WERI-Rb-1 (cell line): ENCODE data around the gene RSPO4.

Experiments used
- DNase-seq: peaks from one replicate; pipeline ENCODE4 v3.0.0-alpha.2; 2020
- H3K27ac ChIP-seq: fragments of 250-450 bp; sonication (Bioruptor Pico); 2 replicates; pipeline ENCODE4 v1.5.1; 2020; ENCODE audit warnings: mild to moderate bottlenecking, moderate library complexity
- H3K27me3 ChIP-seq: fragments of 250-450 bp; sonication (Bioruptor Pico); 2 replicates; pipeline ENCODE4 v1.5.1; 2021; ENCODE audit warnings: mild to moderate bottlenecking, low read depth, moderate library complexity; ENCODE audit not compliant: insufficient read depth, severe bottlenecking
- H3K36me3 ChIP-seq: fragments of 250-450 bp; sonication (Bioruptor Pico); 2 replicates; pipeline ENCODE4 v1.5.1; 2020; ENCODE audit warnings: mild to moderate bottlenecking, moderate library complexity
- H3K4me3 ChIP-seq: 2 replicates; pipeline ENCODE4 v1.5.1; 2011; ENCODE audit warnings: low read depth, mild to moderate bottlenecking, control low read depth, low read length
- H3K9me3 ChIP-seq: fragments of 250-450 bp; sonication (Bioruptor Pico); 2 replicates; pipeline ENCODE4 v1.5.1; 2021; ENCODE audit warnings: mild to moderate bottlenecking, moderate library complexity; ENCODE audit not compliant: severe bottlenecking
- TF ChIP-seq, protein P1 (sequence below): IDR thresholded peaks from 2 replicates; pipeline ENCODE4 v1.5.1; 2011; ENCODE audit warnings: low read depth, mild to moderate bottlenecking, control low read depth, inconsistent platforms, low read length

Gene RSPO4

DNA sequence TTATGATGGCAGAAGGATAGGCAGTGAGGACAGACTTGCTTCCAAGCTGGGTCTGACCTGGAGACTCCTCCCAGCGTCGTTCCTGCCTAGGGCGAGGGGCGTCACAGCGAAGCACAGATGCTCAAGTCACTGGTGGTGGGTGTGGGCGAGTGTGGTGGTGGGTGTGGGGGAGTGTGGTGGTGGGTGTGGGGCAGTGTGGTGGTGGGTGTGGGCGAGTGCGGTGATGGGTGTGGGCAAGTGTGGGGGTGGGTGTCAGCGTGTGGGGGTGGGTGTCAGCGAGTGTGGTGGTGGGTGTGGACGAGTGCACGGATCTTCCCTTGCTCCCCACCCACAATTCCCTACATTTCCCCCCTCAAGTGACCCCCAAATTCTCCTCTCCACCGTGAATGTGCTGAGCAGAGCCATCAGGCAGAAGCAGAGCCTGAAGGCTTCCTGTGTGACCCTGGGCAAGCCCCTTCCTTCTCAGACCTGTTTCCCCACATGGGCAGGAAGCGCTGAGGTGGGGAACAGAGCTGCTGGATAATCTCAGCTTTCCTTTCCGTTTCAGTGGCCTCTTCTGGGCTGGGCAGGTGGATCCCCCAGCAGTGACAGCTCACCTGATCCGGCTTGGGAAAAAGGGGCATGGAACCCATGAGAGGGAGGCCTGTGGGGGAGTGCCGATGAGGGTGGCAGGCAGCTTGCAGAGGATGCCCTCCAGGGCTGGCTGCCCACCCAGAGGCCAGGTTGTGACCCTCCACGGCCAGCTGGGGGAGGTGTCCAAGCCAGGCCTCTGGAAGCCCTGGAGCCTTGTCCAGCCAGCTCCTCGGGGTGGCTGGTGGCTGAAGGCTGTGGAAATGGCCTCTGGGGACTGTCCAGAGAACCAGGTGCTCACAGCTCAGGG, 42.9 kb downstream of the RSPO4 start:
- DNase-seq = no peak
- TF ChIP-seq, protein P1, sequence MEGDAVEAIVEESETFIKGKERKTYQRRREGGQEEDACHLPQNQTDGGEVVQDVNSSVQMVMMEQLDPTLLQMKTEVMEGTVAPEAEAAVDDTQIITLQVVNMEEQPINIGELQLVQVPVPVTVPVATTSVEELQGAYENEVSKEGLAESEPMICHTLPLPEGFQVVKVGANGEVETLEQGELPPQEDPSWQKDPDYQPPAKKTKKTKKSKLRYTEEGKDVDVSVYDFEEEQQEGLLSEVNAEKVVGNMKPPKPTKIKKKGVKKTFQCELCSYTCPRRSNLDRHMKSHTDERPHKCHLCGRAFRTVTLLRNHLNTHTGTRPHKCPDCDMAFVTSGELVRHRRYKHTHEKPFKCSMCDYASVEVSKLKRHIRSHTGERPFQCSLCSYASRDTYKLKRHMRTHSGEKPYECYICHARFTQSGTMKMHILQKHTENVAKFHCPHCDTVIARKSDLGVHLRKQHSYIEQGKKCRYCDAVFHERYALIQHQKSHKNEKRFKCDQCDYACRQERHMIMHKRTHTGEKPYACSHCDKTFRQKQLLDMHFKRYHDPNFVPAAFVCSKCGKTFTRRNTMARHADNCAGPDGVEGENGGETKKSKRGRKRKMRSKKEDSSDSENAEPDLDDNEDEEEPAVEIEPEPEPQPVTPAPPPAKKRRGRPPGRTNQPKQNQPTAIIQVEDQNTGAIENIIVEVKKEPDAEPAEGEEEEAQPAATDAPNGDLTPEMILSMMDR = 0 out of 2 replicates have a peak, but pooled peaks have one; percentile 20
- no peaks in the 10 kb centered on the region for H3K36me3 ChIP-seq
- no peaks in the 10 kb centered on the region for H3K27me3 ChIP-seq
- no peak overlapping the region for H3K27ac ChIP-seq
- H3K4me3 ChIP-seq = no peak overlapping the region
- H3K9me3 ChIP-seq = no peaks in the 10 kb centered on the region

DNA sequence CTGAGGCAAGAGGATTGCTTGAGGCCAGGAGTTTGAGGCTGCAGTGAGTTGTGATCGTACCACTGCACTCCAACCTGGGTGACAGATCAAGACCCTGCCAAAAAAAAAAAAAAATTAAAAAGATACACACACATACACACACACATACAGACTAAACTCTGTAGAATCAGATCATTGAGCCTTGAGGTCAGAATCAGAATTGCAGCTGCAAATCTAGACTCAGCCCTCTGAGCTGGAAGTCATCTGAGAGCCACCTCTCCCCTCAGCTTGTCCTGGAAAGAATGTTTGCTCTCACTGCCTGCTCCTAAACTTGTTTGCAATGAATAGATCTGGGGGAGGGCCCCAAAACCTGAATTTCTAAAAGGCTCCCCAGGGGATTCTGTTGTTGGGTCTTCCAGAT, 44.6 kb downstream of the RSPO4 start:
- DNase-seq = no peak

DNA sequence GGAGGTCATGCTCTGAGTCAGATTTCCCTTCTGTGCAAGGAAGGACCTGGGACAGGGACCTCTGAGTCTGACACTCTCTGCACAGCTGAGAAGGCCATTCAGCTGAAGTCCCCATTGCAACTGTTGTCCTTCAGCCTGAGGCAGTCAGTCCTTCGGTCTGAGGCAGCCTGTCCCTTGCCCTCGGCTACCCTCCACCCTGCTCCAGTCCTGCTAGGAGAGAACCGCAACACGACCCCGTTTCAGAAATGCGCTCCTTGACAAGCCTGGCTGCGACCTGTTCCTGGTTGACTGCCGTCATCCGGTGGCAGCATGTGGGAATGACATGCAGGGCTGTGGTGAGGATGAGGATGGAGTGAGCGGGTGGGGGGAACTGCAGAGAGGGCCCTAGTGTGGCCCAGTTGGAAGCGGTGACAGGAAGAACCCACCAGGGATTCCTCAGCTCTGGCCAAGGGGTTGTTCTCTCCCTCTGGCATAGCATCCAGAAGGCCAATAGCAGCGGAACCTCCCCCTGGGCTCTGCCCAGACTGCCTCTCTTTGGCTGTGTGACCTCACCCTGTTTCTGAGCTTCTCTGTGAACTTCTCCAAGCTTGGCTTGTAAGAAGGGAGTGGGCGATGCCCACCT, 45.7 kb downstream of the RSPO4 start:
- Histone ChIP-seq H3K27me3 (no peaks in the 10 kb centered on the region), H3K36me3 (no peaks in the 10 kb centered on the region), H3K27ac (no peak overlapping the region), H3K4me3 (no peak overlapping the region), H3K9me3 (no peaks in the 10 kb centered on the region)
- TF ChIP-seq, protein P1 = peak; percentile 96
- peak; percentile 77 for DNase-seq

More for the DNA sequence above, 44.6 kb downstream of the RSPO4 start:
- Histone ChIP-seq H3K9me3 (no peaks in the 10 kb centered on the region), H3K36me3 (no peaks in the 10 kb centered on the region), H3K4me3 (no peak overlapping the region), H3K27me3 (no peaks in the 10 kb centered on the region), H3K27ac (no peak overlapping the region)
- TF ChIP-seq, protein P1 = peak; percentile 24

DNA sequence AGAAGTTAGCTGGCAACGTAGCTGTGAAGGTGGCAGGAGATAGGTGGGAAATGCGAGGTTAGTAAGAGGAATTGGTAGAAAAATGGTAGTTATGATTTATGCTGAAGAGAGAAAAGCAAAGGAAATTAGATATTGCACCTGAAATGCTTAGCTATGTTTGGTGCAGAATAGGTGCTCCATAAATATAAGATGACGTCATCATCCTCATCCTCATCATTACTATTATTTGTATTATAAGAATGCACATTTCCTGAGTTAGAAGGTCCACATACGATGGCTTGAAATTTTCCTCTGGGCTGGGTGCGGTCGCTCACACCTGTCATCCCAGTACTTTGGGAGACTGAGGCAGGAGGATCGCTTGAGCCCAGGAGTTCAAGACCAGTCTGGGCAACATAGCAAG, 46.5 kb downstream of the RSPO4 start:
- no peak overlapping the region for H3K27ac ChIP-seq
- no peak for DNase-seq
- no peaks in the 10 kb centered on the region for H3K9me3 ChIP-seq
- no peak overlapping the region for H3K4me3 ChIP-seq
- H3K36me3 ChIP-seq = no peaks in the 10 kb centered on the region
- H3K27me3 ChIP-seq = no peaks in the 10 kb centered on the region
- TF ChIP-seq, protein P1 = no peak

DNA sequence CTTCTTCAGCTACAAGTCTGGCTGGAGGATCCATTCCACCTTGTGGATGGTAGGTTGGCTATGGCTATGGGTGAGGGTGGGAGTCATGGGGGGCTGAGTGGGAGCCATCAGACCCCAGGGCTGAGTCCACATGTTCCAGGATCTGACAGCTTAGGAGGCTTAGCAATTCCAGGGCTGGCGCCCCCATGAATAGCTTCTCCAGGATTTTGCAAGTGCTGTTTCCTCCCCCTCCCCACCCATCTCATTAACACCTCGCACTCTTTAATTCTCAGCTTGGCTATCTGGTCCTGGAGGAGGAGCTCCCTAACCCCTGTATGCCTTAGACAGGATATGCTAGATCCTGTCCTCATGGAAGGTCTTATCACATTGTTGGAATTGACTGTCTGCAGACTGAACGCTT, 47.0 kb downstream of the RSPO4 start:
- Histone ChIP-seq H3K27me3 (no peaks in the 10 kb centered on the region), H3K4me3 (no peak overlapping the region), H3K27ac (no peak overlapping the region), H3K36me3 (no peaks in the 10 kb centered on the region), H3K9me3 (no peaks in the 10 kb centered on the region)
- TF ChIP-seq, protein P1 = no peak
- DNase-seq = no peak
